Transverse colon (tissue), 4 donors: ENCODE results near the gene SNTG2.

Source experiments
- CTCF ChIP-seq, 5 experiments: fragments of 200-600 bp in 3 of 5; fragments of 450-650 bp in 2 of 5; sonication (generic) in 3 of 5; IDR thresholded peaks; 1 replicate in 2 of 5; 2 replicates in 3 of 5; pipeline ENCODE4 v1.5.1; 2016 to 2017; ENCODE audit warnings: antibody characterized with exemption in 5 of 5, inconsistent platforms in 3 of 5, mild to moderate bottlenecking in 2 of 5, moderate library complexity in 1 of 5
- POLR2A ChIP-seq: fragments of 450-650 bp; IDR thresholded peaks from one replicate; pipeline ENCODE4 v1.6.1; 2016; ENCODE audit warnings: antibody characterized with exemption, mild to moderate bottlenecking, moderate library complexity
- POLR2AphosphoS5 ChIP-seq, 3 donors: sonication (generic); formaldehyde crosslinking; IDR thresholded peaks; one replicate each; pipeline ENCODE4 v1.6.1; 2016; ENCODE audit warnings: antibody characterized with exemption in 3 of 3

GRCh38 chr2:1257334-1257733 is 306.7 kb downstream of the SNTG2 start:
- TF ChIP-seq POLR2AphosphoS5 (IDR thresholded peaks at IDR 0.05) (no peak), CTCF (IDR thresholded peaks at IDR 0.05) (no peak), POLR2A (no peak)
